HG03558 (cell line): ENCODE results near the gene PIGA.

Source experiments
- ATAC-seq: cut with Tn5 transposase; IDR thresholded peaks from one replicate; pipeline ENCODE4 v1.9.1; 2021; ENCODE audit warnings: moderate number of reproducible peaks; ENCODE audit not compliant: unreplicated experiment; ENCODE audit errors: extremely low read depth

The PIGA gene, protein sequence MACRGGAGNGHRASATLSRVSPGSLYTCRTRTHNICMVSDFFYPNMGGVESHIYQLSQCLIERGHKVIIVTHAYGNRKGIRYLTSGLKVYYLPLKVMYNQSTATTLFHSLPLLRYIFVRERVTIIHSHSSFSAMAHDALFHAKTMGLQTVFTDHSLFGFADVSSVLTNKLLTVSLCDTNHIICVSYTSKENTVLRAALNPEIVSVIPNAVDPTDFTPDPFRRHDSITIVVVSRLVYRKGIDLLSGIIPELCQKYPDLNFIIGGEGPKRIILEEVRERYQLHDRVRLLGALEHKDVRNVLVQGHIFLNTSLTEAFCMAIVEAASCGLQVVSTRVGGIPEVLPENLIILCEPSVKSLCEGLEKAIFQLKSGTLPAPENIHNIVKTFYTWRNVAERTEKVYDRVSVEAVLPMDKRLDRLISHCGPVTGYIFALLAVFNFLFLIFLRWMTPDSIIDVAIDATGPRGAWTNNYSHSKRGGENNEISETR

DNA sequence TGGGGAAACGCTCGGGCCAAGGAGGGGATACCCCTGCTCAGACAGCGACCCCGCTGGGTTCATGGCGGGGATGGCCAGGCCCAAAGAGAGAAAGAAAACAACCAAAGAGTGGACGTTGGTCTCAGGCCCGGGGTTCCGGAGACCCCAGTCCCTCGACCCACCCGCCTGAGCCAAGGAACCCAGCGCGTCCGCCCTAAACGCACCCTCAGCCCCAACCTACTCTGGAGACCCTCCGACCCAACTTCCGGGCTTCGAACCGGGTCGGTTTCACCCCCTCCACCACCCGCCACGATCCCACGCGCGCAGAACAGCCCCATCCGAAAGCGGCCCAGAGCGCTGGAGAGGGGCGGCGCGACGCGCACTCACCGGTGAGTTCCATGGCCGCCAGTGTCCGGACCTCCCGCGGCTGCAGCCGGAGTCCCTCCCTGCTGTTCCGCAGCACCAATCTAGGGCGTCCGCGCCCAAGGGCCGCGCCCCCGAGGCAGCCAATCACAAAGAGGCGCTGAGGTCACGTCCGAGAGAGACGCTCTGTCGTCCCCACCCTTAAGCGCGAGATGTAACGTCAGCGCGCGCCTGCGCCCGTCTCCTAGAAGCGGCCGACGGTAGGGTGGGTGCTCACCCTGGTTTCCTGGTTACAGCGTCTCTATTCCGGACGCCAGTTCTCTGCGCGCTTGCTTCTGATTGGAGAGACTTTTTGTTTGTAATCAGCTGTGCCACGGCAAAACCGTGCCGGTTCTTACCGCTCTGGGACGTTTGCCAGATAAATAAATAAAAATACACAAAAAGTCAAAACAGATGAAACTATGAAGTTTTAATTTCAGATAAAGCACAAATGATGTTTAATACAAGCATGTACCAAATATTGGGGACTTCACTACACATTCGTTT, at the start of gene PIGA:
Gene PIGA (minus strand): TSS at position 389 of the 888 bp plus-strand sequence. CDS start 3,593 bp downstream, outside the sequence.
- peak; percentile 97 for ATAC-seq

DNA sequence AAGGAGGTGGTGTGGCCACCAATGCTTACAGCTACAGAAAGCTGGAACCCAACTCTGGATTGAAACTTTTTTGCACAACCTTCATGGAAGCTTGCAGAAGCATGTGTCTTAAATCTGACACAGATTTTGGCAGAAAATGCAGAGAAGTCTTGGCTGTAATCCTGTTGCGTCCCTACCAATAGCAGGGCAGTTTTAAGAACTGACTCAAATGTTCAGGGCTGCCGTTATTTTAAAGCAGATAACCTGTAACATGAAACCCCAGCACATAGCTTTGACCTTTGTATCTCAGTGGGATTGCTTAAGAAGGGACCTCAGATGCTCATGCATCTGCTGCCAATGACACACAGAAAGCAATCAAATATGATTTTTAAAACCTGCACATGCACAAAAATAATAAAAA, 49.0 kb upstream of the PIGA start, which contains the start of gene VEGFD:
Gene VEGFD (minus strand): TSS at position 110 of the 400 bp plus-strand sequence. CDS start 467 bp downstream, outside the sequence.
- no peak for ATAC-seq

DNA sequence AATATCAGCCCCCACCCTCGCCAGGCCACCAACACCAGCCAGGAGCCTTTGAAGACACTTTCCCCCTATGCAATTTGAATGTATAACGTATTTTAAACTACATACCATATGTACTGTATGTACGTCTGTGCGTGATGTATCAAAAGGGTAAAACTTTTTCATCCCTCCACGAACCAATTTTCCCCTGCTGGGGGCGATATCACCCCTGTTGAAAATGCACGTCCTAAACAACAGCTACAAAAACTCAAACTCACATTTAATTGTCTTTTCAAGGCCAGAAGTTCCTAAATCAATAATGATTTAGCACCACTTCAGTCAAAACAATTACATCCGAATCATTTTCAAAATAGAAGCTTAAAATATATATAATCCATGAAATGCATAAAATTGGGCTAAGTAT, 47.5 kb upstream of the PIGA start:
- no peak for ATAC-seq

DNA sequence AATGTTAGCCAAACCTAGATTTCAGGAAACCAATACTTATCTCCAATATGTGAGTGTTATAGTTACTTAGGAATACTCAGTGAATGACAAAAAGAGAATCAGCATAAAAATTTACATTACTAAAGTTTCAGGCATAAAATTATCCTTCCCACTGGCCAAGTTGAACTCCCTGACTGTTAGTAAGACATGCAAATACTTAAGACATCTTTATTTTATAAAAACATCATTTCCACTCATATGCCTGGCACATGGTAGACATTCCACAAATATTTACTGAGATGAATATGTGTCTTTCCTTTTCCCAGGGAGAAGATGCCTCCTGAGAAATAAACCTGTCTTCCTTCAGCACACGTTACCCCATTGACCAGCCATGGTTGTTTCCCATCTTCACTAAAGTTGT, 41.6 kb upstream of the PIGA start:
- ATAC-seq: no peak

DNA sequence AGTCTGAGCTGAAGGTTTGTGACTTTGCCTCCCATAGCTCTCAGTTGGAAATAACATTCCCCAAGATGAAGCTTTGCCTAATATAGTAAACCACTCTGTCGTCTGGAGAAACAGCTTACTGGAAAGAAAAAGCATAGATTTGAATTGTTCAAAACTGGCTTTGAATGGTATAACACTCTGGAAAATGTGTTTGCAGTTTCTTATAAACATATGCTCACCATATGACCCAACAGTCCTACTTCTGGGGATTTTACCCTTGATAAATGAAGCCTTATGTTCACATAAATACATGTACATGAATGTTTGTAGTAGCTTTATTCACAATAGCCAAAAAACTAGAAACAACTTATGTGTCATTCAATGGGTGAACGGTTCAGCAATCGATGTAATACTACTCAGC, 38.7 kb upstream of the PIGA start:
- no peak for ATAC-seq

DNA sequence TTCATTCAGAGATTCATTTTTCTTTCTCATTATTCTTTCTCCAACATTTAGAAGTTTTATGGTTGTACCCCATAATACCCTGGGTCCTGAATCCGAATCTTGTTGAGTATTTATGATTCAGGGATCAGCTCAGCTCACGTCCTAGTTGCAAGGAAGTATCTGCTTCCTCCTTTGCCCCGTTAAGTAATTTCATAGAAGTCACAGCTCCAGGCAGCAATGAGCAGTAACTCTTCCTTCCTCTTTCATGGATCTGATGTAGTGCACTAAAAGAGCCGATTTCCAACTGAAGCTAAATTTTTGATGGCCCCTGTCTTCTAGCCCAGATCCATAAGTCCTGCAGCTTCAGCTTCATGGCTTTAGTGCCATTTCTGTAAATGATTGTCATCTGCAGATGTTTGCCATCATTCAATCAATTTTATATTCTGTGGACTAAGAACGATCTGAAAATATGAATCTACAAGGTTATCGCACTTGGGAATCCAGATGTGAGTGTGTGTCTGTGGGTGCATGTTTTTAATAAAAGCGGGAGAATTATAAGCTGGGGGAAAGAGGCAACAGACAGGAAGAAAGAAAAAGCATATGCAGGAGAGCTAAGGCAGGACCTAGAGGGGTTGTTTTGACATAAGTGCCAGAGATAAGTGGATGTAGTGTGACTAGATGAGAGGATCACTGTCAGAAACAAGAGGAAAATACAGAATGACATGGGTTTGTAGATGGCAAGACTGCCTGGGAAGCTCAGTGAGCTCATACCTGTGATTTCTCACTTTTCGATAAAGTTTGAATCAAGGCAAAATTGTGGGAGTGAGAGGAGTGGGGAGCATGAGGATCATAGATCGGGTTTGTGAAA, 31.4 kb upstream of the PIGA start:
- no peak for ATAC-seq

DNA sequence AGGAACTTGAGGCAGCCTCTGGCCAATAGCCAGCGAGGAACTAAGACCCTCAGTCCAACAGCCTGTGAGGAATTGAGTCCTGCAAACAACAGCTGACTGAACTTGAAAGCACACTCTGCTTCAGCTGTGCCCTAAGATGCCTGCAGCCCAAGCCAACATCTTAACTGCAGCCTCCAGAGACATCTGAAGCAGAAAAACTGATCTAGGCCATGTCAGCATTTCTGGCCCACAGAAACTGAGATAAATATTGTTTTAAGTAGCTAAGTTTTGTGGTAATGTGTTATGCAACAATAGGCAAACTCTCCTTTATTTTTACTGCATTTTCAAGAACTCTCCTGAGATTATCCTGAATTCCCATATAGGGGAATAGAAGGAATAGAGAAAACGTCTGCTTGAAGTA, 24.4 kb upstream of the PIGA start:
- ATAC-seq: no peak

DNA sequence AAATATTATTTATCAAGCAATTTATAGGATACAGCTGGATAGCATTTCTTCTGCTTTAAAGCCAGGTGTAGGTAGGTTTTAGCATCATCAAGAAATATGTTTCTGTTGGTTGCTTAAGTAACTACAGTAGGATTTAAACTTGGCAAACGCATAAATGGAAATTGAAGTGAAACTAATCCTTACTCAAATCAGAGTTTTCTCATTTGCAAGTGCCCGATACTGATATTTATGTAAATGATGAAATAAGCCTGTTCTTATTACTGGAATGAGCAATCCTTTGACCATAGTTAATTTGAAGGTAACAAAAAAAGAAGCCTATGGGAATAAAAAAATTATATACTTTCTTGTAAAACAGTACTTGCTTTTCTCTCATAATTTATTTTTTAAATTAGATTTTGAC, 23.2 kb upstream of the PIGA start:
- no peak for ATAC-seq

DNA sequence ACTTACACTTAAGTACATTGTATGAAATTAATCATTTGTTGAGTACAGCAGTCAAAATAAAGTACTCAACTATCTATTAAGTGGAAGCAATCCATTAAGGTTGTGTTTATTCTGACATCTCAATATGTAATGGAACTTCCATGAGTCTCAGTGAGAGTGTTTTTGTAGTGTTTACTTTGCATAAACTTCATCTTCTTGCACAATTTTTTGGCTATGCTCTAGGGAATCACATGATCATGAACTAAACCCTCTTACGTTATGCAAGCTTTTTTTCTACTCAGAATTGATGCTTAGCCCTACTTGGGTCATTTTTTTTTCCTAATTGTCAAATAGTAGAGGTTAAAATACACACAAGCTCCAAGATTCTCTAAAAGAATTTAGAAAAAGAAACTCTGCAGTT, 21.1 kb upstream of the PIGA start:
- no peak for ATAC-seq

DNA sequence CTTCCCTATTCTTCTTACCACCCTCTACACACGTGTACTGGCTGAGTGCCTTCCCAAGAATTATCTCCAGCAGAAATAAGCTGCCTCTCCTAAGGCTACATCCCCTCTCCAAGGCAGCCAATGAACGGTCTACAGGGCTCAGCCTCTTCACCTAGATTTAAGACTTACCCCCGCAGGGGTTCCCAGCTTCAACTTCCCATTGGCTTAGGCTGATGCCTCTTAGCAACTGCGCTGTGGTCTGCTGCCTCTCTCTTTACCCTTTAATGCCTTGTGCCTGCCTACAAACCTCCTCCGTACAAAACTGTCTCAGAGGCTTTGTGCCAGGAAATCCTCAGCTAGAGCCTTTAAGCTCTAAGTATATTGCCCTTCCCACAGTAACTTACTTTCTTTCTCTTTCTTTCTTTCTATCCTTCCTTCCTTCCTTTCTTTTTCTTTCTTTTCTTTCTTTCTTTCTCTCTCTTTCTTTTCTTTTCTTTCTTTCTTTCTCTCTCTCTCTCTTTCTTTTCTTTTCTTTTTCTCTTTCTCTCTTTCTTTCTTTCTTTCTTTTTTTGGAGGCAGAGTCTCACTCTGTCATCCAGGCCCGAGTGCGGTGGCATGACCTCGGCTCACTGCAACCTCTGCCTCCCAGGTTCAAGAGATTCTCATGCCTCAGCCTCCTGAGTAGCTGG, 15.1 kb upstream of the PIGA start:
- no peak for ATAC-seq

DNA sequence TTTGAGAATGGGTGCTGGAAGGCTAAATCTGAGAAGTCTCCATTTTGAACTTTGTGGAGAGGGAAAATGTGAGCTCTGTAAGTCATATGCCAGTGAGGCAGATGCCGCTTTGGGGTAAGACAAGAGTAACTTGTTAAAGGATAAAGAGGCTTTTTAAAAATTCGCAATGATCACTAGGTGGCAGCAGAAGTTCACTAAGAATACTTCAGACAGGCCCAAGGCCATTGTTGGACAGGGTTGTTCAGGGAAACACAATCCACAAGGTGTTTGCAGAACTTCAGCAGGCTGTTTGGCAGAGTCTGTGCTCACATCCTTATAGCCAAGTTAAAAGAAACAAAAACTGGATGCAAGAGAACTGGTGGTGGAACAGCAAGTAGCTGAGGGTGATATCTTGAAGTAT, 13.7 kb upstream of the PIGA start:
- peak; percentile 66 for ATAC-seq

DNA sequence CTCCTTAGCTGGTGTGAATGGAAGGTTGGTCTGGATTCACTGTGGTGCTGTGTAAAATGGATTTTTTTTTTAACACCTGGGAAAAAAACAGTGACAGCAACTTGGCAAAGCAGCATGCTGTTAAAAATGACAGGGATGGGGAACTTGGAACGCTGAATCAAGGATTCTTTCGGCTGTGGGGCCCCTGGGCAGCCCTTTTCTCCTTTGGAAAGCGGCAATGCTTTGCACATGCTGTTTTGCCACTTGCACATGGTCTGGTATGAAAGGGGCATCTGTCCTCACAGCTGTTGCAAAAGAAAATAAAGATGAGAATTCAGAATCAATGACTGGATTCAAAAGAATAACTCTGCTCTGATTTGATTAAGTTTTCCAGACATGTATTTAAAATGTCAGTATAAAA, 10.7 kb upstream of the PIGA start:
- no peak for ATAC-seq

DNA sequence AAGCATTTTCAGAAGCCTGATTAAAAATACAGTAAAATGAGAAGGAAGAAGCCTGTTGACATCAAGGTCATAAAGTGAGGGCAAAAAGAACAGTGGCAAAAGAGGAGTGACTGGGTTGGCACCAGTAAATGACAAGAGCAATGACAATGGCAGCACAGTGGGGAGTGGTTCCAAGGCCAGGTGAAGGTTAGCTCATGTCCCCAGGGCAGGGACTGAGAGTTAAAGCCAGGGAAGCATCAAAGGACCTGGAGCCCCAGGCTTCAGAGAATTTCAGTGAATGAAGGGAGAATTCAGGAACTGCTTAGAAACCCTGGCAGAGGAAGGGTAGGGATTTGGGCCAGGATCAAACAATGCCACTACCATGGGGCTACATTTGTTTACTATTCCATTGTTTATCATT, 8.8 kb upstream of the PIGA start:
- no peak for ATAC-seq

DNA sequence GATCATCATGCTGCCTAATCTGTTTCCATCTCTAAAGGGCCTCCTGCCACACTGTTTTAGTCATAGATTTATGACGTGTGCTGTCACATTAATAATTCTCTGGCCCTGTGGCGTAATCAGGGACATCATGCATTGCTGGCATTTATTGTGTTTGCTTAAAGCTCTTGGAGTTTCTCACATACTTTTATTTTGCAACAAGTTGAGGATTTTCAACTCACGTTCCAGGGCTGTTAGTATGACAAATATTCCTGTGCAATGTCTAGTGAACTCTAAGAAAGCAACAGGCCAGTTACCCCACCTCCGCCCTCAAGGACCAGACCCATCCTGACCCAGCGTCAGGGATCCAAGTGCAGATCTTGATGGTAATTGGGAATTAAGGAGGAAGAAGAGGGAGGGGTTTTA, 7.8 kb upstream of the PIGA start:
- no peak for ATAC-seq

DNA sequence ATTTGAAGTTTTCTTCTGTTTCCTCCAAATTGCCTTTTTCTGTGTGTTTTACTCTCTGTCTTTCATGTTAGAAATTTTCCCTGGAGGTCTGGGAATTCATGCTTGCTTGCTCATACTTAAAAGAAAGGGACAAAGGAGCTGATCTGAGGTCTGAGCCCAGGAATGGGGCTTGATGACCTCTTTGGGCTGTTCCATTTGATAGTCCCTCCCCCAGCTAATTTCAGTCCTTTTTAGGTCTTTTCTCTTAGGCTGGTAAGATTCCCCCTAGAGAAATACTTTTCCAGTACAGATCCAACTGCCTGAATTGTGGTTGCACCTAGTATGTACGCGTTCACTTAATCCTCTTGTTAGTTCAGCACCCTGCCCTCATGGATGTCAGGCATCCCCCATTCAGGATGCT, 5.5 kb upstream of the PIGA start:
- no peak for ATAC-seq

DNA sequence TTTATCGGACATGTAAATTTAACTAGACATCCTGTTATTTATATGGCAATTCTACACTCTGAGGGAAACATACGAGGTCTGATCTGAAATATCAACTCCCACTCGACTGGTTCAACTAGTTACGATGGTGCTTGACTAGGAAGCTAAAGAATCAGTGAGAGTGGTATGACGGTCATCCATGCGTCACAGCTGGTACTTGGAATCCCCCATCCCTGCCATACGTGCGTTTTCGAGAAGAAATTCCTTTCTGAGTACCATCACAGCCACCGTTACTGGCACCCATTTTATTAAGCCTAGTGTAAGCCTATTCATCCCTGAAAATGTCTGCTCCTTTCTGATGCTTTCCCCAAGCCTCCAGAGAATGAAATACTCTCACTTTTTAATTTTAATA, 695 bp upstream of the PIGA start:
- no peak for ATAC-seq

DNA sequence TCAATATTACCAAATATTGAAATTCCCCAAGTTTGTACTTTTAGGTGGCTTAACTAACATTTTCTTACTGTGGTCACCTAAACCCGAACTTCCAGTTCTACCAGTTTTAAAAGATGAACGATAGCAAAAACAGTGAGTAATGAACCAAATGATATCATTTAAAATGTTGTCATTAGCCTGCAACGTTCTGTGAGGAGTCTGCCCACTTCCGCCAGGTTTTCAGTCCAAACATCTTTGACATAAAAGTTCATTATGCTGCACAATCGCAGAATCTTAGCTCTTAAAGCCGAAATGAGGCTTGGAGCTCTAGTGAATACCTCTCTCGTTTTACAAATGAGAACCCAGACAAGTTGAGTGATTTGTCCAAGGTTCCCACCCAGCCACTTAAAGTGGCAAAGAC, 762 bp downstream of the PIGA start:
- ATAC-seq: no peak

DNA sequence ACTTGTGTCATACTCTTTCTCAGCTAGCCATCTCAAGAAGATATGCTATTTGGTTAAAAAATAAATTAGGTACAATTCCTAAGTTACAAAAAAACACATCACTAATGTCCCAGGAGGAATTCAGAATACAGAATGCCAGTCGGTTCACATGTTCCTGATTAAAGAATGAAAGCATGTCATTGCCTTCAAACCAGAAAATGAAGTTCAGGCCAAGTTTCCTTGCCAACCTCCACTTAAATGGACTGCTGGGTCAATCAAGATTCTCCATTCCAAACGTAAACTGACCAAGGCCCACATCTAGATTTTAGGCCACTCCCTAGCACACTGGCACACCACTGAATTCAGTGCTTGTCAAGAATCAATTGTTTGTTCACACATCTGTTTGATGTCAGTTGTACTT, 6.5 kb downstream of the PIGA start:
- ATAC-seq: no peak

DNA sequence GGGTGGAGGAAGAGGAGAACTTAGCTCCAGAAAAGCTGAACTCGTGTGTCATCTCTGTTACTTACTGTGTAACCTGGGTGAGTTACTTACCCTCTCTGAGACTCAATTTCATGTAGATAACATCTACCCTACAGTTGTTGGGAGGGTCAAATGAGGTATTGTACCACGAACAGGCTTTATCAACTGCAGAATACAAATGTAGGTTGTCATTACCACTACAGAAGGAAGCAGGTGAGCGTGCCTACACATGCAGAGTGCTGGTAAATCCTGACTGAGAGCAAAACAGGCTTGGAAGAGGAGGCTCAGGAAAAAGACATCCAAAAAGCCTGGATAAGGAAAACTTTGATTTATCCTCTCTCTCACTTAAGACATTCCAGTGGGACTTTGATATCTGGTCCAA, 7.2 kb downstream of the PIGA start:
- ATAC-seq: no peak

DNA sequence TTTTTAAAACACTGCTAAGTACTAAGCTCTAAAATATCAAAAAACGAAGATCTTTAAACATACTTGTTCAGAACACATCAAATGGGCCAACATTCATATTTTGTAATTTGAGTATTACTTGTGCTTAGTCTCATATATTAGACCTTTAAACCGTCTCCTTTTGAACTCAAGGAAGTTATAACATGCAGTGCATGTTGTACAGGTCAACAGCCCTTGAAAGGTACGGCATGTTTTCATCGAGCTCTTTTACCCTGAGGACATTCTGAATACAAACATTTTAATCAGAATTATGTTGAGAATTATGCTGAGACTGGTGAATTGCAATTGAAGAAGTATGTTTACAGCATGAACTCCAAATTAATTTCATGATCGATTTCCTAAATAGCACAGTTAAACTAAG, 12.9 kb downstream of the PIGA start:
- no peak for ATAC-seq
